Testis (tissue), 3 donors: ENCODE results near the gene ZNF423. TPM values are rescaled to one million over a fixed set of nuclear protein-coding genes. Genes with fewer than 3 reads are reported as not detected.

Experiments used
- DNase-seq: peaks from one replicate; pipeline ENCODE4 v3.0.0-alpha.2; 2019
- H3K27ac ChIP-seq, 2 donors: fragments of 200-600 bp; sonication (generic); one replicate each; pipeline ENCODE4 v1.5.1; 2019
- H3K27me3 ChIP-seq: fragments of 200-600 bp; sonication (generic); one replicate; pipeline ENCODE4 v1.5.1; 2019
- H3K36me3 ChIP-seq: fragments of 200-600 bp; sonication (generic); one replicate; pipeline ENCODE4 v1.5.1; 2017; ENCODE audit warnings: low read depth; ENCODE audit errors: missing control alignments
- H3K4me1 ChIP-seq: fragments of 200-600 bp; sonication (generic); one replicate; pipeline ENCODE4 v1.5.1; 2019
- H3K4me3 ChIP-seq, 2 donors: fragments of 200-600 bp; sonication (generic); one replicate each; pipeline ENCODE4 v1.5.1; 2017 to 2019
- H3K9me3 ChIP-seq: fragments of 200-600 bp; sonication (generic); one replicate; pipeline ENCODE4 v1.5.1; 2017
- CTCF ChIP-seq, 3 experiments: fragments of 450-650 bp in 2 of 3; fragments of 200-600 bp in 1 of 3; sonication (generic) in 1 of 3; IDR thresholded peaks; one replicate each; pipeline ENCODE4 v1.5.1; 2016 to 2019; ENCODE audit warnings: antibody characterized with exemption in 3 of 3, mild to moderate bottlenecking in 2 of 3, moderate library complexity in 1 of 3
- POLR2A ChIP-seq: fragments of 450-650 bp; IDR thresholded peaks from one replicate; pipeline ENCODE4 v1.6.1; 2017; ENCODE audit warnings: antibody characterized with exemption, mild to moderate bottlenecking, moderate library complexity
- WGBS, 2 donors: methylation state at CpG; one replicate each; pipeline ENCODE4 v1.1.5; 2018; 5-methylcytosine and 5-hydroxymethylcytosine counted together
- intact Hi-C: fragments of 100-400 bp; cut with DNase I; formaldehyde crosslinking; loops from one replicate; pipeline ENCODE4 v1.15.1; 2023; ENCODE audit warnings: low total_unique reads
- polyA plus RNA-seq: library from polyadenylated mRNA; stranded (reverse); fragments of 350-450 nt; fragmentation: Illumina TruSeq; extraction: RNeasy Lipid Tissue Mini Kit (QIAGEN cat#74804); gene quantifications from one replicate; pipeline ENCODE4 v1.2.3, GENCODE V29; 2014; ENCODE audit warnings: low read depth, low replicate concordance; ENCODE audit not compliant: insufficient read depth
- total RNA-seq, 2 donors: library from RNA; depleted of rRNA; stranded (reverse); fragments of >200 nt; gene quantifications; one replicate each; pipeline ENCODE4 v1.2.3, GENCODE V29; 2016

ZNF423 gene
- total and polyA plus RNA-seq, 3 donors from 2014 or later, result 8.9 to 19.0 (median 12.1) TPM

DNA sequence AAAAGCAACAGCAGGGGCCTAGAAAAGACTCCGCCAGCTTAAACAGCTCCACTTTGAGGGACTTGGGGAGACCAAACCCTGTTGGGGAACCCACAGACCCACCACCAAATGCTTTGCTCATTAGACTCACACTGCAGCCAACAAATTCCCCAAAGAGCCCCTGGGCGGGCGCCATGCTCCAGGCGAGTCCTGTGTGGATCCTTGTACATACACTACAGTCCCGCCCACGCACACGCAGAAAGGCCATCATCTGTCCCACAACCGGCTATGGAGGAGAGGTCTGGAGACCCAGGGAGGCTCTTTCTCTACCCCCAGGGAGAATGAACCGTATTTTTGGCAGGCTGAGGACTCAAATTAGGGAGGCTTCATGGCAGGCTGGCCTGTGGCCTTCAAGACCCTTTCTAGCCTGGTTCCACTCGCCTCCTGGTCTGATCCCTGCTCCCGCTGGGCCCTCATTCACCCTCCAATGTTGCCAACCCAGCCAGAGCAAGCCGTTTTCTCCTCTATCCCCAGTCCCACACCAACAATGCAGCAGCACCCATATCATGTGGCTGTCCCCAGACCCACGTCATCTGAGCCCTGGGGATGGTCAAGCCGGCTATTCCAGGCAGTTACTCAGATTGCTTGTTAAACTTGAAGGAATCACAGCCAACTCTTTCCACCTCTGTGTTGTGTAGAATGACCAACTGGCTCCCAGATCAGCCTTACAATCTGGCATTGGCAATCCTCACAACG is 27.2 kb downstream of the ZNF423 start:
- H3K4me1 ChIP-seq, result peaks cover 24% of the 10 kb centered on the region

DNA sequence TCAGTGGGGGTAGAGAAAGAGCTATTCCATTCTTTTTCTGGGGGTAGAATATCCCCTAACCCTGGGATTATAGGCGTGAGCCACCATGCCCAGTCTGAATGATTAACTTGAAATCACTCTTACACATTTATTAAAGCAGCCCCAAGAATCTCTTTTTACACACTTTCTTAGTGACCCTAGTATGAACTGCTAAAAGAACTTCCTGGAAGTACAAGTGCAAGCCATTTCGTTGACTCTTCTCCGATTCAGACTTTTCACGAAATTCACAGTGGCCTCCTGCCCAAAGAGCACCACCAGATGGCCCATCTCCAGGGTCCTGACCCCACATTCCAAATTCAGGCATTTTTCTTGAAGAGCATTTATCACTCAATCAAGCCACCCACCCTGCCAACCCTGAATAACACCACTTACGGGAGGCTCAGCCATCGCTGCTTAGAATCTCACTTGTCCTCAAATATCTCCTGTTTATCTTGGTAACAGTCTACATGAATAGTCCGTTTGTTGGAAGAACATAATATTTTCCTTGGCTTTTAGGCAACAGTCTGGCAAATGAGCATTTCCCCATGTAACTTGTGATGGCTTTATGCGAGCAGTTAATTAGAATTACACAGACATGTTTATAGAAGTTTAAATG is 28.0 kb downstream of the ZNF423 start:
- no peaks in the 10 kb centered on the region for H3K27me3 ChIP-seq
- peaks cover 20% of the 10 kb centered on the region for H3K4me1 ChIP-seq
- no peaks in the 10 kb centered on the region for H3K9me3 ChIP-seq
- TF ChIP-seq CTCF (IDR thresholded peaks at IDR 0.05) (no peak), POLR2A (no peak)
- peak overlapping the region; percentile 6 to 41 for H3K27ac ChIP-seq
- H3K4me3 ChIP-seq, result no peak overlapping the region
- intact Hi-C loops, result no loop called here
- 45 to 63% methylated on average over 8 of the region's 8 CpGs for WGBS, 2 donors
- DNase-seq, result no peak
- no peaks in the 10 kb centered on the region for H3K36me3 ChIP-seq

More for the DNA sequence above, 27.2 kb downstream of the ZNF423 start:
- Histone ChIP-seq H3K4me3 (no peak overlapping the region), H3K27ac (peak overlapping the region; percentile 6 to 41), H3K27me3 (no peaks in the 10 kb centered on the region), H3K36me3 (no peaks in the 10 kb centered on the region), H3K9me3 (no peaks in the 10 kb centered on the region)
- DNase-seq, result peak; percentile 50
- intact Hi-C loops, result no loop called here
- TF ChIP-seq POLR2A, result no peak
- TF ChIP-seq CTCF (IDR thresholded peaks at IDR 0.05), result no peak
- 60 to 65% methylated on average over 15 of the region's 15 CpGs for WGBS, 2 donors

- no peak overlapping the region for H3K27ac ChIP-seq
- no peak for DNase-seq
- WGBS, 2 donors, result 80 to 82% methylated on average over 5 of the region's 5 CpGs
- intact Hi-C loops, result no loop called here
- H3K27me3 ChIP-seq, result no peaks in the 10 kb centered on the region
- no peak for TF ChIP-seq POLR2A
- TF ChIP-seq CTCF (IDR thresholded peaks at IDR 0.05), result no peak
- no peaks in the 10 kb centered on the region for H3K36me3 ChIP-seq
- no peaks in the 10 kb centered on the region for H3K9me3 ChIP-seq
- no peak overlapping the region for H3K4me3 ChIP-seq
- peaks cover 25% of the 10 kb centered on the region for H3K4me1 ChIP-seq
Observed at GRCh38 chr16:49826515-49826914, 29.4 kb downstream of the ZNF423 start.

GRCh38 chr16:49825041-49825440 is 30.9 kb downstream of the ZNF423 start:
- intact Hi-C loops, result no loop called here
- Histone ChIP-seq H3K9me3 (no peaks in the 10 kb centered on the region), H3K27me3 (no peaks in the 10 kb centered on the region), H3K4me3 (no peak overlapping the region), H3K27ac (no peak overlapping the region), H3K36me3 (no peaks in the 10 kb centered on the region), H3K4me1 (peaks cover 25% of the 10 kb centered on the region)
- WGBS, 2 donors, result 60 to 64% methylated on average over 1 of the region's 1 CpG
- DNase-seq, result no peak
- no peak for TF ChIP-seq CTCF (IDR thresholded peaks at IDR 0.05)
- no peak for TF ChIP-seq POLR2A
